Right lobe of liver (tissue), 4 donors: Measurements from ENCODE around the gene OPCML.

ENCODE experiments used
- CTCF ChIP-seq, 4 donors: fragments of 200-600 bp in 3 of 4; fragments of 450-650 bp in 1 of 4; IDR thresholded peaks; one replicate each; pipeline versions ENCODE4 v1.5.1 to v1.8.0; 2016 to 2022; ENCODE audit warnings: antibody characterized with exemption in 4 of 4, mild to moderate bottlenecking in 2 of 4
- POLR2A ChIP-seq: fragments of 450-650 bp; IDR thresholded peaks from one replicate; pipeline ENCODE4 v1.6.1; 2017; ENCODE audit warnings: antibody characterized with exemption, mild to moderate bottlenecking
- donor health status: DM: no; HTN: no; CAD: no.
- donor health status: DM: no; HTN: no; CAD: no.
- donor health status: DM: no; HTN: yes; CAD: no.

- TF ChIP-seq CTCF (IDR thresholded peaks at IDR 0.05) (no peak), POLR2A (no peak)
These were observed 922.1 kb downstream of the OPCML start for GRCh38 chr11:132610216-132610615.
